CD4-positive, alpha-beta T cell treated with Interleukin-4 for 1 hour (primary cell): ENCODE results near the gene UBE3B.
A peak's percentile ranks its signal among the peaks of the same experiment; 100 is the strongest.

Experiments used
- DNase-seq, 2 donors: peaks; one replicate each; pipeline ENCODE4 v3.0.0-alpha.2; 2020 to 2022

Gene UBE3B

DNA sequence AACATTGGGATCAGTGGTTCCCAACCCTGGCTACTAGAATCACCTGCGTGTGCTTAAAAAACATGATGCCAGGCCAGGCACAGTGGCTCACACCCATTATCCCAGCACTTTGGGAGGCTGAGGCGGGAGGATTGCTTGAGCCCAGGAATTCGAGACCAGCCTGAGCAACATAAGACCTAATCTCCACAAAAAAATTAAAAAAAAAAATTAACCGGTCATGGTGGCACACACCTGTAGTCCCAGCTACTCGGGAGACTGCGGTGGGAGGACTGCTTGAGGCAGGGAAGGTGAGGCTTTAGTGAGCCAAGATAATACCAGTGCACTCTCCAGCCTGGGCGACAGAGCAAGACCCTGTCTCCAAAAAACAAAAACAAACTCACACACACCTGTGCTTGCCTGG is 2.3 kb upstream of the UBE3B start:
- no peak for DNase-seq

DNA sequence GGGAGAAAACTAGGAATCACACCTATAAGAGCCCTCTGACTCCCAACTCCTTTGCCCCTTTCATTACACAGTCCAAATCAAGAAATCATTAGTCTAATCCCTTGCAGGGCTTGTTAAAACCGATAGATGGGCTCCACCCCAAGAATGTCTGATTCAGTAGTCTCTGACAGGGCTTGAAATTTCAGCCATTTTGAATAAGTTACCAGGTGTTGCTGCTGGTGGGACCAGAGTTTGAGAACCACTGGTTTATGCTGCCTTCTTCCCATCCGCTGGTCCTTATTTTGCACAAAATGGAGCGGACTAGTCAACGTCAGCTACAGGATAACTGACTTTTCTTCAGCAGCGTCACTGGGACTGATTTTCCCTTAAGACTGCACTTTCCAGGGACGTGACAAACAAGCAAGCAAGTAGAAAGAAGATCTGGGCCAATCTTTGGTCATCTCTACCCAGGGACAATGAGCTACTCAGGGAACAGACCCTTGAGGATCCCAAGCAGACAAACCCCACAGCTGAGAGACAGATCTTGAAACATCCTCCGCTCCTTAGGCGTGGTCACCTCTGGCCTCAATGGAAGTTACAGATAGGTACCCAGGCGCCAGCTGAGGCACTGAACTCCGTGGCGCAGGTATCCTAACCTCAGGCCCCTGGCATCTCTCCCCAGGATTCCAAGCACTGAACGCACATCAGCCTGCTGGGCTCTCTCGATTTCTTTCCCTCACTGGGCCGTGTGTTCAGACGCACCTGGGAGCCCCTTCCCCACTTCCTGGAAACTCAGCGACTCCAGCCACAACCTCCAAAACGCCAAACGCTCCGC is 1.2 kb upstream of the UBE3B start:
- DNase-seq: no peak

GRCh38 chr12:109476807-109477184 is 638 bp upstream of the UBE3B start:
- DNase-seq: no peak

DNA sequence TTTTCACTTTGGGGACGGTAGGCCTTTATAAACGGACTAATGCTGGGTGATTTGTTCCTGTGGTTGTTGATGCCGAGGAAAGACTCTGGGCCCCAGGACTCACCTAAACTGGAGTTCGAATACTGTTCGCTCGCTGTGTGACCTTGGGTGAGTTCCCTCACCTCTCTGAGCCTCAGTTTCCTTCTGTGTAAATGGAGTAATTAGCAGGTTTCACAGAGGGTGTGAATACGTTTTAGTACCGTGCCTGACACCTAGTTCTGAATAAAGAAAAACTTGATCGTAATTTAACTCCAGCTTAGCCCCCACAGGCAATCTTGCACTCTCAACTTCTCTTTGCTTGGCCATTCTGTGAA is 505 bp downstream of the UBE3B start:
- peak in 1 of 2 donors; percentile 1 for DNase-seq

- DNase-seq: no peak
Observed at GRCh38 chr12:109479761-109480160, 2.3 kb downstream of the UBE3B start.

- no peak for DNase-seq
Observed at GRCh38 chr12:109480356-109480755, 2.9 kb downstream of the UBE3B start.

GRCh38 chr12:109481863-109482262 is 4.4 kb downstream of the UBE3B start:
- DNase-seq: no peak

DNA sequence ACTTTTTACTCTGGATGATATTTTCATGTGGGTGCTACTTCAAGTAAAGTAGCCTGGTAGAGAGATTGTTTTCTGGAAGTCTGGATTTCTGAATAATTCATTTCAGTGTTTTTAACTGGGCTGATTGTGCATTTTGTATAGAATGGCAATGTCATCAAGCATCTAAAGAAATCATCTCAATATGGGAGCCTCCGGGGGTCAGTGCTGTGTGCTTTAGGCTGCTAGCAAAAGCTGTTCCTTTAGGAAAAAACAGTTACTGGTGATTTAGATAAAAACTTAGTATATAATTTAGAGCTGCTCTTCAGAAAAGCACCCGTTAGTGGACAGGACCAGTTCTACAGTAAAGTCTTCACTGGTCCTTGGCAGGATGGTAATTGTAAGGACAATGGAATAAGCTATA is 5.1 kb downstream of the UBE3B start:
- no peak for DNase-seq

DNA sequence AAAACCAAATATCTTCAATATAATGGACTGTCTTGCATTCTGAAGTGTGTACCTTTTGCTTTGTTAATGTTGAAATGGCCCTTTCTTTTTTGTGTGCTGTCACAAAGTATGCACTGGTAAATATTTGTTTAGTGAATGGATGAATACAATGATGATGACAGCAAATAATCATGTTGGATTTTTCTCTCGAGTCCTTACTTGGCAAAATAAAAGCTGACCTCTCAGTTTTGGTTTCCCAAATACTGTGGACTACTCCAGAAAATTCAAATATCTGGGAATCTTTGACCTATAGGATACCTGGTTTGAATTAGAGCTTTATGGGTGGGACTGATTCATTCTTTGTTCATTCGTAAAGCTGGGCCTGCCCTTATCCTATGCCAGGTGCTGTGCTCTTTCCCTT is 5.5 kb downstream of the UBE3B start:
- DNase-seq: no peak

DNA sequence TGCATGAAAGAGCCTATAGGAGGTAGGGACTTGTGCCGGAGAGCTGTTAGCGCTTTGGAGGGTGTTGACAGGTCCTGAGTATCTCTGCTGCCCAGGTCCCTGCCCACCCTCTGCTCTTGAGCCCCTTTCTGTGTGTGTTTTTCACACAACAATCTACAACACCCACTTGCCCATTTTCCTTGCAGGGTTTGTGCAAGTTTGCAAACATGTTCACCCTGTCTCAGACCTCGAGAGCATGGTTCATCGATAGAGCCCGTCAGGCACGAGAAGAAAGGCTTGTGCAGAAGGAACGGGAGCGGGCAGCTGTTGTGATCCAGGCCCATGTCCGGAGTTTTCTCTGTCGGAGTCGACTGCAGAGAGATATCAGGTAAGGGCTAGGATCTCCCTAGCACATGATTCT is 5.9 kb downstream of the UBE3B start:
- DNase-seq: no peak

- no peak for DNase-seq
Observed at GRCh38 chr12:109485201-109485600, 7.8 kb downstream of the UBE3B start.

DNA sequence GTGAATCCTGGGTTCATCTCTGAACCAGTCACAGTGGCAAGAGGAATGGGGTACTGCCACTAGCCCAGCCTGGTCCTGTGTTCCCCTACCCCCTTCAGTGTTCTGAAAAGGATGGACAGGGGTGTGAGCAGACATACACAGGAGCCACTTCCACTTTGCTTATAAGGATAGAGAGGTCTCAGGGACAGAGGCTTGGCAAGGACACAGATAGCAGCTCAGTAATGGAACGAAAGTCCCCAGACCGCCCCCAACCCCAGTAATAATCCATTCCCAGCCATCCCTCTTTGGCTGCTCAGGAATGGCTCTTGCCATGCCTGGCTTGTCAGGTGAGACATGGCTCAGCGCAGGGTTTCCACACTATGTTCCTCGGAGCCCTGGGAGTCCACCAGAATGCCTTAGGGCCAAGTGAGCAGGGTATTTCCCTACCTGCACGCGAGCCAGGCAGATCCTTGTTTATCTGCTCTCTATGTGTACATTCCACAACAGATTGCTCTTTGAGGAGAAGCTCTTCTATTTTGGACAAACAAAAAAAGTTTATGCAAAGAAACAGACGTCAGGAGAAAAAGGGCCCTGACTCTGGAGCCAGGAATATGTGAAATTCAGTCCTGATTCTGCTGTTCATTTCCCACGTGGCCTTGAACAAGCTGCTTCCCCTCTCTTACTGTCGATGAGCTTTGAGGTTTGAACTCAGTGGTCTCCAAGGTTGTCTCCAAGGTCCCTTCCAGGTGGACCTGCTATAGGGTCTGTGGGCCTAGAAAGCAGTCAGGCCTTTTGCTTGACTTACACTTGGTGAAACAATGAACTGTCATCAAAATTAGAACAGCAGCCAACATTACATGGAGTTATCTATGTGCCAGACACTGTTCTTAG is 10.0 kb downstream of the UBE3B start:
- no peak for DNase-seq

DNA sequence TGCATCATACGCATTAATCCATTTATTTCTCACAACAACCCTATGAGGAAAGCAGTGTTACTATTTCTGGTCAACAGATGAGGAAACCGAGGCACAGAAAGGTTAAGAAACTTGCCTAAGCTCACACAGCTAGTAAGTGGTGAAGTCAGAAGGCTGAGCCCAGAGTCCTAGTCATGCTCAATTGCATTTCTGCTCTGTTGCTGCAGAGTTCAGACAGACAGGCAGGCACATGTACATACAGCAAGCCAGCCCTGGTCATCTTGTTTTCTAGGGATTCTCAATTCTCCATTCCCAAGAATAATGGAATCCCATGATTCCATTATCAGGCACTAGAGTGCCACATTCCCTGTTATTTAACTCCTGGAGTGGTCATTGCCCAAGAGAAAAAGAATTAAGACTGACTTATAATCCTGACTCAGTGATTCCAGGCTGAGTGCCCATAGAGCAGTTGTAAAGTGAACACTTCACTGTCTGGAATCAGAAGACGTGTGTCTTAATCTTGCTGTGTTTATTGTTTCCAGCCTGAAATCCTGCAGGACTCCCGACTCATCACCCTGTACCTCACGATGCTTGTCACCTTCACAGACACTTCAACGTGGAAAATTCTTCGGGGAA is 10.7 kb downstream of the UBE3B start:
- no peak for DNase-seq

DNA sequence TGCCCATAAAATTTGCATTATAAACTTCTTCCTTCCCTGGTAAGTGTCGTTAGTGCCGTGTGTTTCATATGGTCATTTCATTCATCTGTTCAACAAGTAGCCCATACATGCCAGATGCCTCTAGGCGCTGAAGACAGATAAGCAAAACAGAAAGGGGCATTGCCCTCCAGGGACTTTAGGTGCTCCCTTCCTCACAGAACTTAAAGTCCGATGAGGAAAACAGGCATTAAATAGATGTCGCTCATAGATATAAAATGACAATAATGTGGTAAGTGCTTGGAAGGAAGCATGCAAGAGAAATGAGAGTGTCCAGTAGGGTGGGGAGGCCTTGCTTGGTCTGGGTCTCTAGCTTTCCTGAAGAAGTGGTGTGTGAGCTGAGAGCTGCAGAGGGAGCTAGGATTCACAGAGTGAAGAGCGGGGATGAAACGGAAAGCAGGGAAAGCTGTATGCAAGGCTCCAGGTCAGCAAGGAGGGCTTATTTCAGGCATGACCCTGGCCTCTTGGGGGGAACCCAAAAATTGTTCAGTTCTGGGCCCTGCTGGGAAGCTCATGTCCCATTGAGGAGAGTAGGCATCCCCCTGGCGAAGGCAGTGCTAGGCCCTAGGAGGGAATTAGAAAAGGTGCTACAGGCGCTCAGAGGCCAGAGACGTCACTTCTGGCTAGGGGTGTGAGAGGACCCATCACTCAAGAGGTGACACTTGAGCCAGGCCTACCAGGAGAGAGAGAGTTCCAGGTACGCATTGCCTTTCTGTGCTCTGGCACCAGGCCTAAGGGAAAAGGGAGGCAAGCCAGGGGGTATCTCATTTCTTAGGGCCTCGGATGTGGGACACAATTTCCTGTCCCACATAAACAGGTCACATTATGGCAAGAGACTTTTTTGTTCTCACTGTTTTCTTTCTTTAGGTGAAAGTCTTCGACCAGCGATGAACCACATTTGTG is 11.9 kb downstream of the UBE3B start:
- DNase-seq: no peak

- DNase-seq: no peak
Observed at GRCh38 chr12:109489955-109490565, 12.6 kb downstream of the UBE3B start.

DNA sequence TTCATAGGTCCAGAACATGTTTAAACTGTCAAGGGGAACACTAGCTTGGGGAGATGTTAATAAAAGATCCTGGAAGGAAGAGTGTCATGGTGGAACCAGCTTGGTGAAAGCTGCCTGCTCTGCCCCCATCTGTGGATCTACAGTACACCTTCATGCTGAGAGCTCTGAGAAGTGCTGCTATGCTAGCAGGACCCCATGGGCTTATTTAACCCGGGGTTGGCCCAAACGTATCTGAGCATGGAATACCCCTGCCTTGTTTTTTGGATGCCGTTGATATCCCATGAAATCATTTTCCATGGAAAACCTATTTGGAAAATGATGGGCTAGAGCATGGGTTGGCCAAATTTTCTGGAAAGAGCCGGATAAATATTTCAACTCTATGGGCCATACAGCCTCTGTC is 14.2 kb downstream of the UBE3B start:
- no peak for DNase-seq

DNA sequence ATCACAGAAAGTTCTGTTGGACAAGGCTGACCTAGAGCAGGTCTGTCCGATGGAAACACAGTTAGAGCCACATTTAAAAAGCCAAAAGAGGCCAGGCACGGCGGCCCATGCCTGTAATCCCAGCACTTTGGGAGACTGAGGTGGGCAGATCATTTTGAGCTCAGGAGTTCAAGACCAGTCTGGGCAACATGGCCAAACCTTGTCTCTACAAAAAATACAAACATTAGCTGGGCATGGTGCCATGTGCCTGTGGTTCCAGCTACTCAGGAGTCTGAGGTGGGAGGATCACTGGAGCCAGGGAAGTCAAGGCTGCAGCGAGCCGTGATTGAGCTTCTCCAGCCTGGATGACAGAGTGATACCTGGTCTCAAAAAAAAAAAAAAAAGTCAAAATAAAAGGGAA is 14.9 kb downstream of the UBE3B start:
- DNase-seq: no peak

- DNase-seq: no peak
Observed at GRCh38 chr12:109493090-109493489, 15.7 kb downstream of the UBE3B start.

- DNase-seq: no peak
Observed at GRCh38 chr12:109493938-109494337, 16.5 kb downstream of the UBE3B start.

- DNase-seq: no peak
Observed at GRCh38 chr12:109494348-109494881, 17.0 kb downstream of the UBE3B start.

GRCh38 chr12:109495012-109495411 is 17.6 kb downstream of the UBE3B start:
- DNase-seq: no peak

- no peak for DNase-seq
Observed at GRCh38 chr12:109496306-109496705, 18.9 kb downstream of the UBE3B start.
